SU-DHL-6 (cell line): Measurements from ENCODE around the gene DRAP1.

Source experiments
- H2AFZ ChIP-seq: fragments of 200-600 bp; sonication (generic); 2 replicates; pipeline ENCODE4 v1.6.1; 2014; ENCODE audit warnings: low read depth, mild to moderate bottlenecking, moderate library complexity, mixed read lengths, antibody characterized with exemption, low read length; ENCODE audit not compliant: severe bottlenecking
- H3F3A ChIP-seq: fragments of 200-600 bp; shearing (Covaris generic); 2 replicates; pipeline ENCODE4 v1.6.0; 2016; ENCODE audit warnings: antibody characterized with exemption, mild to moderate bottlenecking; ENCODE audit not compliant: insufficient read depth
- H3K27ac ChIP-seq: fragments of 200-600 bp; sonication (generic); 2 replicates; pipeline ENCODE4 v1.5.1; 2016; ENCODE audit warnings: low read depth, mild to moderate bottlenecking, low read length, moderate library complexity, mixed read lengths
- H3K27me3 ChIP-seq: fragments of 200-600 bp; sonication (generic), shearing (Covaris generic); 2 replicates; pipeline ENCODE4 v1.6.0; 2014; ENCODE audit warnings: mild to moderate bottlenecking, low read length
- H3K36me3 ChIP-seq: fragments of 200-600 bp; sonication (generic); 2 replicates; pipeline ENCODE4 v1.6.1; 2014; ENCODE audit warnings: mild to moderate bottlenecking, low read length, mixed read lengths
- H3K4me2 ChIP-seq: fragments of 300-600, 200-600 bp; shearing (Covaris generic), sonication (generic); 2 replicates; pipeline ENCODE4 v1.6.0; 2014; ENCODE audit warnings: low read length, low read depth, mild to moderate bottlenecking; ENCODE audit not compliant: poor library complexity, severe bottlenecking
- H3K4me3 ChIP-seq: fragments of 200-600 bp; sonication (generic); 2 replicates; pipeline ENCODE4 v1.5.1; 2014; ENCODE audit warnings: antibody characterized with exemption, low read length, mild to moderate bottlenecking, mixed read lengths; ENCODE audit not compliant: insufficient read depth, poor library complexity, severe bottlenecking
- H3K79me2 ChIP-seq: fragments of 200-600 bp; sonication (generic); 2 replicates; pipeline ENCODE4 v1.6.1; 2014; ENCODE audit warnings: mild to moderate bottlenecking, low read length, moderate library complexity; ENCODE audit not compliant: insufficient read depth
- H3K9ac ChIP-seq: fragments of 200-600 bp; sonication (generic); 2 replicates; pipeline ENCODE4 v1.7.0; 2014; ENCODE audit warnings: mild to moderate bottlenecking, low read length
- H3K9me2 ChIP-seq: fragments of 200-600 bp; sonication (generic); replicated peaks from 2 replicates; pipeline ENCODE4 v1.6.1; 2014; ENCODE audit warnings: low read length; ENCODE audit not compliant: insufficient read depth
- H3K9me3 ChIP-seq: fragments of 200-600 bp; sonication (generic); 2 replicates; pipeline ENCODE4 v1.6.1; 2014; ENCODE audit warnings: low read length, mixed read lengths; ENCODE audit not compliant: insufficient read depth
- H4K20me1 ChIP-seq: fragments of 200-600 bp; sonication (generic); 2 replicates; pipeline ENCODE4 v1.6.1; 2014; ENCODE audit warnings: low read depth, mild to moderate bottlenecking, antibody characterized with exemption, low read length, moderate library complexity, mixed read lengths
- CTCF ChIP-seq: fragments of 200-600 bp; sonication (generic); IDR thresholded peaks from one replicate; pipeline ENCODE4 v1.5.1; 2017; ENCODE audit warnings: antibody characterized with exemption, mild to moderate bottlenecking, low read length, moderate library complexity; ENCODE audit not compliant: insufficient read depth, poor library complexity, severe bottlenecking
- EZH2phosphoT487 ChIP-seq: fragments of 200-600 bp; sonication (generic), shearing (Covaris generic); conservative IDR thresholded peaks from 2 replicates; pipeline ENCODE4 v1.6.1; 2018; ENCODE audit warnings: mild to moderate bottlenecking, antibody characterized with exemption, low read length, moderate library complexity, mixed read lengths

Gene DRAP1

GRCh38 chr11:65931773-65932557 lies 12.7 kb downstream of the DRAP1 start:
- Histone ChIP-seq H3K79me2 (no peaks in the 10 kb centered on the region), H3K4me3 (no peak overlapping the region), H4K20me1 (no peaks in the 10 kb centered on the region), H3K9me3 (no peaks in the 10 kb centered on the region), H3K27me3 (no peaks in the 10 kb centered on the region), H3K9ac (no peak overlapping the region), H2AFZ (no peak overlapping the region), H3K36me3 (no peaks in the 10 kb centered on the region), H3F3A (no peaks in the 10 kb centered on the region), H3K4me2 (no peak overlapping the region), H3K27ac (no peak overlapping the region), H3K9me2 (no peaks in the 10 kb centered on the region)
- TF ChIP-seq EZH2phosphoT487, result no peak
- no peak for TF ChIP-seq CTCF

GRCh38 chr11:65932558-65932919 lies 13.3 kb downstream of the DRAP1 start:
- Histone ChIP-seq H3K4me3 (no peak overlapping the region), H3K27ac (no peak overlapping the region), H3K9ac (no peak overlapping the region), H3K79me2 (no peaks in the 10 kb centered on the region), H3K36me3 (no peaks in the 10 kb centered on the region), H3K9me2 (no peaks in the 10 kb centered on the region), H4K20me1 (no peaks in the 10 kb centered on the region), H3K4me2 (no peak overlapping the region), H3F3A (no peaks in the 10 kb centered on the region), H3K9me3 (no peaks in the 10 kb centered on the region), H2AFZ (no peak overlapping the region), H3K27me3 (no peaks in the 10 kb centered on the region)
- no peak for TF ChIP-seq CTCF
- no peak for TF ChIP-seq EZH2phosphoT487

GRCh38 chr11:65934014-65934413 lies 14.8 kb downstream of the DRAP1 start:
- Histone ChIP-seq H4K20me1 (no peaks in the 10 kb centered on the region), H3K9ac (no peak overlapping the region), H3K27ac (no peak overlapping the region), H2AFZ (no peak overlapping the region), H3K79me2 (no peaks in the 10 kb centered on the region), H3K9me3 (no peaks in the 10 kb centered on the region), H3K36me3 (no peaks in the 10 kb centered on the region), H3K4me3 (no peak overlapping the region), H3K9me2 (no peaks in the 10 kb centered on the region), H3K4me2 (no peak overlapping the region), H3K27me3 (no peaks in the 10 kb centered on the region), H3F3A (no peaks in the 10 kb centered on the region)
- TF ChIP-seq CTCF, result no peak
- TF ChIP-seq EZH2phosphoT487, result no peak
